ENCODE results near the gene SMIM13.

Gene SMIM13

DNA sequence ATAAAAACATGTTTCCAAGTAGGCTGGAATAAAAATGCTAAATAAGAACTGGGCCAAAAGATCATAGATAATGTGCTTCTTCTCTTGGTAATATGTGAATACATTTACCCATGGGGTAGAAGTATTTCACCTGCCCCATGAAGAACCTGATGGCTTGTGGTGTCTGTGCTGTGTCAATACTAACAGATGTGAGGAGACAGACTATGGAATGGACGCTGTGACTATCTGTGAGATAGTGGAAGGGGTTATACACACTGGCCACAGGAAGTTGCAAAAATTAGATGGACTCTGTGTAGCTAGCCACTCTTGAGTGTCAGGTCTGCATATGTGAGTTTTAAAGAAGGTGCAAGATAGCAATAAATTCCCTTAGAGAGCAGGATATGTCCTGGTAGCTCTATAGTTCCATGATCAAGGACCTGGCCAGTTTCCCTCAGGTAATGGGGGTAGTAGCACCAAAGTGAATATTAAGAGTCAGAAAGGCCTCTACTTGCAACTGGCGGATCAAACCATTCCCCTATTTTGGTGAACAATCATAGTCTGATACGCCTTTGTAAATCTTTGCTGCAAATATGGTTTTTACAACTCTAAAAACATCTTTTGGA, 90.2 kb downstream of the SMIM13 start:
- H3F3A ChIP-seq (ENCODE audit: insufficient read depth), result 0 out of 2 replicates have a peak, but pooled peaks cover 6% of the 10 kb centered on the region
- no peaks in the 10 kb centered on the region for H3K9me2 ChIP-seq (replicated peaks; ENCODE audit: insufficient read depth, low read length)
- no peak overlapping the region for H3K9ac ChIP-seq (ENCODE audit: low read length)
- no peaks in the 10 kb centered on the region for H4K20me1 ChIP-seq (ENCODE audit: low read depth, low read length)
- H3K79me2 ChIP-seq (ENCODE audit: insufficient read depth, low read length), result no peaks in the 10 kb centered on the region
- H3K27ac ChIP-seq (ENCODE audit: low read depth, low read length), result no peak overlapping the region
- H3K27me3 ChIP-seq (ENCODE audit: low read length), result no peaks in the 10 kb centered on the region
- peaks cover 66% of the 10 kb centered on the region for H3K36me3 ChIP-seq (ENCODE audit: low read length)
- peaks cover 9% of the 10 kb centered on the region; the same call in 1 of the 2 replicates for H3K9me3 ChIP-seq (ENCODE audit: insufficient read depth, low read length)
- H2AFZ ChIP-seq (ENCODE audit: low read depth, low read length, severe bottlenecking), result no peak overlapping the region
- H3K4me3 ChIP-seq (ENCODE audit: insufficient read depth, low read length, poor library complexity, severe bottlenecking), result no peak overlapping the region
- no peak overlapping the region for H3K4me2 ChIP-seq (ENCODE audit: low read depth, low read length, poor library complexity, severe bottlenecking)
- TF ChIP-seq EZH2phosphoT487 (conservative IDR thresholded peaks at IDR 0.05; ENCODE audit: low read length) (no peak), CTCF (IDR thresholded peaks at IDR 0.05; ENCODE audit: insufficient read depth, low read length, poor library complexity, severe bottlenecking) (no peak)

DNA sequence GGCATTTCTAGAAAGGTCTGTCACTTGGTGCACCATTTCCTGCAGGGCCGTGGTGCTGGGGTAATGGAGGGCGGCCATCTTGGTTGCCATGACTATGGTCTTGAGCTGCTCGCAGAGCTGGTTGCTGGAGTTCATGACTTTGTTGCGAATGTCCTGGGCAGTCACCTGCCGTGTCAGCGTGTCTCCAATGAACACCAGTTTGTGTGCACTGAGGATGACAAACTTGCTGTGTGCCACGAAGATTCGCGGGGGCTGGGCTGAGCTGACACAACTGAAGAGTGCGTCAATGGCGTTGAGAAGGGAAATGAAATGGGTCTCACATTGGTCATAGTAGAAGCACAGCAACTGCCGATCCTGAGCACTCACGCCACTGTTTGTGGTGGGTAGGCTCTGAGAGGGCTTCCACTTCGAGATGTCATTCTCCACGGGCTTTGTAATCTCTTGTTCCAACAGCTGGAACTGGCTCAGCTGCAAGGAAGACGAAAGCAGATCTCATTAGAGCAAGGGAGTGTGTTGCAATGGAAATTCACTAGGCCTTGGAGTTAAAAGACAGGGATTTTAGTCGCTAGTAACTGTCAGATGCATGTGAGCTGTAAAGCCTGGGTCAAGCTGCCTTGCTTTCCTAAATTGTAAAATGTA, 91.7 kb downstream of the SMIM13 start:
- Histone ChIP-seq H3K36me3 (ENCODE audit: low read length) (peaks cover 76% of the 10 kb centered on the region), H3K27me3 (ENCODE audit: low read length) (no peaks in the 10 kb centered on the region), H3F3A (ENCODE audit: insufficient read depth) (0 out of 2 replicates have a peak, but pooled peaks cover 6% of the 10 kb centered on the region), H3K79me2 (ENCODE audit: insufficient read depth, low read length) (no peaks in the 10 kb centered on the region), H3K9ac (ENCODE audit: low read length) (no peak overlapping the region), H2AFZ (ENCODE audit: low read depth, low read length, severe bottlenecking) (no peak overlapping the region), H3K4me2 (ENCODE audit: low read depth, low read length, poor library complexity, severe bottlenecking) (no peak overlapping the region), H3K4me3 (ENCODE audit: insufficient read depth, low read length, poor library complexity, severe bottlenecking) (no peak overlapping the region), H4K20me1 (ENCODE audit: low read depth, low read length) (no peaks in the 10 kb centered on the region), H3K9me3 (ENCODE audit: insufficient read depth, low read length) (peaks cover 7% of the 10 kb centered on the region; the same call in 1 of the 2 replicates), H3K9me2 (replicated peaks; ENCODE audit: insufficient read depth, low read length) (no peaks in the 10 kb centered on the region), H3K27ac (ENCODE audit: low read depth, low read length) (no peak overlapping the region)
- TF ChIP-seq CTCF (IDR thresholded peaks at IDR 0.05; ENCODE audit: insufficient read depth, low read length, poor library complexity, severe bottlenecking), result no peak
- TF ChIP-seq EZH2phosphoT487 (conservative IDR thresholded peaks at IDR 0.05; ENCODE audit: low read length), result no peak

GRCh38 chr6:11187301-11187700, 93.7 kb downstream of the SMIM13 start:
- H3K4me3 ChIP-seq (ENCODE audit: insufficient read depth, low read length, poor library complexity, severe bottlenecking), result no peak overlapping the region
- H3K27ac ChIP-seq (ENCODE audit: low read depth, low read length), result no peak overlapping the region
- 0 out of 2 replicates have a peak, but pooled peaks cover under 1% of the 10 kb centered on the region for H3F3A ChIP-seq (ENCODE audit: insufficient read depth)
- no peak overlapping the region for H2AFZ ChIP-seq (ENCODE audit: low read depth, low read length, severe bottlenecking)
- H3K36me3 ChIP-seq (ENCODE audit: low read length), result peaks cover 71% of the 10 kb centered on the region
- no peak overlapping the region for H3K4me2 ChIP-seq (ENCODE audit: low read depth, low read length, poor library complexity, severe bottlenecking)
- no peak for TF ChIP-seq EZH2phosphoT487 (conservative IDR thresholded peaks at IDR 0.05; ENCODE audit: low read length)
- no peak for TF ChIP-seq CTCF (IDR thresholded peaks at IDR 0.05; ENCODE audit: insufficient read depth, low read length, poor library complexity, severe bottlenecking)
- H3K9ac ChIP-seq (ENCODE audit: low read length), result no peak overlapping the region
- no peaks in the 10 kb centered on the region for H4K20me1 ChIP-seq (ENCODE audit: low read depth, low read length)
- H3K79me2 ChIP-seq (ENCODE audit: insufficient read depth, low read length), result no peaks in the 10 kb centered on the region
- H3K9me2 ChIP-seq (replicated peaks; ENCODE audit: insufficient read depth, low read length), result no peaks in the 10 kb centered on the region
- no peaks in the 10 kb centered on the region for H3K27me3 ChIP-seq (ENCODE audit: low read length)
- peaks cover 2% of the 10 kb centered on the region; the same call in 1 of the 2 replicates for H3K9me3 ChIP-seq (ENCODE audit: insufficient read depth, low read length)

Data from SU-DHL-6 (cell line).